ENCODE results near the gene PRR5.

Gene PRR5

GRCh38 chr22:44714703-44715350, 12.8 kb downstream of the PRR5 start:
- DNase-seq (ENCODE audit: low read depth in 2 of 2) = no peak

GRCh38 chr22:44718418-44718817, 16.4 kb downstream of the PRR5 start:
- no peak for DNase-seq (ENCODE audit: low read depth in 2 of 2)

GRCh38 chr22:44719586-44720368, 17.8 kb downstream of the PRR5 start:
- DNase-seq (ENCODE audit: low read depth in 2 of 2) = no peak

GRCh38 chr22:44721213-44721612, 19.2 kb downstream of the PRR5 start:
- DNase-seq (ENCODE audit: low read depth in 2 of 2) = no peak

GRCh38 chr22:44722611-44723010, 20.6 kb downstream of the PRR5 start:
- no peak for DNase-seq (ENCODE audit: low read depth in 2 of 2)

- DNase-seq (ENCODE audit: low read depth in 2 of 2) = no peak
Measured at GRCh38 chr22:44723801-44724200, 21.8 kb downstream of the PRR5 start.

GRCh38 chr22:44724416-44724815, 22.4 kb downstream of the PRR5 start:
- no peak for DNase-seq (ENCODE audit: low read depth in 2 of 2)

- DNase-seq (ENCODE audit: low read depth in 2 of 2) = no peak
Measured at GRCh38 chr22:44724859-44725258, 22.9 kb downstream of the PRR5 start.

GRCh38 chr22:44726439-44726838, 24.4 kb downstream of the PRR5 start:
- DNase-seq (ENCODE audit: low read depth in 2 of 2) = no peak

- no peak for DNase-seq (ENCODE audit: low read depth in 2 of 2)
Measured at GRCh38 chr22:44727148-44727547, 25.1 kb downstream of the PRR5 start.

- DNase-seq (ENCODE audit: low read depth in 2 of 2) = no peak
Measured at GRCh38 chr22:44727709-44728108, 25.7 kb downstream of the PRR5 start.

- DNase-seq (ENCODE audit: low read depth in 2 of 2) = no peak
Measured at GRCh38 chr22:44728761-44729324, 26.8 kb downstream of the PRR5 start.

- DNase-seq (ENCODE audit: low read depth in 2 of 2) = no peak
Measured at GRCh38 chr22:44729391-44730021, 27.5 kb downstream of the PRR5 start.

- DNase-seq (ENCODE audit: low read depth in 2 of 2) = no peak
Measured at GRCh38 chr22:44730022-44730393, 28.0 kb downstream of the PRR5 start.

- no peak for DNase-seq (ENCODE audit: low read depth in 2 of 2)
Measured at GRCh38 chr22:44730490-44731356, 28.7 kb downstream of the PRR5 start.

- DNase-seq (ENCODE audit: low read depth in 2 of 2) = no peak
Measured at GRCh38 chr22:44731357-44731970, 29.5 kb downstream of the PRR5 start.

GRCh38 chr22:44732017-44732561, 30.1 kb downstream of the PRR5 start:
- DNase-seq (ENCODE audit: low read depth in 2 of 2) = no peak

- no peak for DNase-seq (ENCODE audit: low read depth in 2 of 2)
Measured at GRCh38 chr22:44732661-44733060, 30.7 kb downstream of the PRR5 start.

- DNase-seq (ENCODE audit: low read depth in 2 of 2) = no peak
Measured at GRCh38 chr22:44733426-44734106, 31.6 kb downstream of the PRR5 start.

- no peak for DNase-seq (ENCODE audit: low read depth in 2 of 2)
Measured at GRCh38 chr22:44734278-44734677, 32.3 kb downstream of the PRR5 start.
